NT2/D1 (cell line): ENCODE results near the gene HBG1.
"Not testable (repeated sequence)": the region's sequence is repeated elsewhere in the genome, so short reads cannot be mapped to it uniquely, and the experiment has no call there.

ENCODE experiments used
- YY1 ChIP-seq: IDR thresholded peaks from 2 replicates; pipeline ENCODE4 v1.6.1; 2011; ENCODE audit not compliant: insufficient read length, insufficient read depth
- ZNF274 ChIP-seq: IDR thresholded peaks from 2 replicates; pipeline ENCODE4 v1.6.1; 2011; ENCODE audit warnings: mild to moderate bottlenecking, low read depth, low read length

DNA sequence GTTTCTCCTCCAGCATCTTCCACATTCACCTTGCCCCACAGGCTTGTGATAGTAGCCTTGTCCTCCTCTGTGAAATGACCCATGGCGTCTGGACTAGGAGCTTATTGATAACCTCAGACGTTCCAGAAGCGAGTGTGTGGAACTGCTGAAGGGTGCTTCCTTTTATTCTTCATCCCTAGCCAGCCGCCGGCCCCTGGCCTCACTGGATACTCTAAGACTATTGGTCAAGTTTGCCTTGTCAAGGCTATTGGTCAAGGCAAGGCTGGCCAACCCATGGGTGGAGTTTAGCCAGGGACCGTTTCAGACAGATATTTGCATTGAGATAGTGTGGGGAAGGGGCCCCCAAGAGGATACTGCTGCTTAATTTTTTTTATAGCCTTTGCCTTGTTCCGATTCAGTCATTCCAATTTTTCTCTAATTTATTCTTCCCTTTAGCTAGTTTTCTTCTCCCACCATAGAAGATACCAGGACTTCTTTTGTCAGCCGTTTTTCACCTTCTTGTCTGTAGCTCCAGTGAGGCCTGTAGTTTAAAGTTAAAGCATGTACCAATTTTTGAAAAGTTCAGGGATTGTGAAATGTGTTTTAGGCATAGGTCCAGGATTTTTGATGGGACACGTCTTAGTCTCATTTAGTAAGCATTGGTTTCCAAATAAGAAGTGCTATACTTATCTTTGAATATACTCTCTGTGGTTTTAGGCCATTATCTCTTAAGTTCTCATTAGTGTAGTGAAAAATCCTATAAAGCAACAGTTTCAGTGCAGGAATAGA is 5.2 kb upstream of the HBG1 start, which contains the start of gene HBG2:
- not testable (repeated sequence) for TF ChIP-seq ZNF274, YY1
